ENCODE data around the gene ARID4B. TPM values are rescaled to one million over a fixed set of nuclear protein-coding genes. Genes with fewer than 3 reads are reported as not detected.
A peak's percentile ranks its signal among the peaks of the same experiment; 100 is the strongest.

The ARID4B gene
- total and polyA plus RNA-seq, 2 of the 13 experiments (the other 11 are each of a cell fraction or from before 2014, with no cell fraction given) = 9.7 to 24.6 TPM

DNA sequence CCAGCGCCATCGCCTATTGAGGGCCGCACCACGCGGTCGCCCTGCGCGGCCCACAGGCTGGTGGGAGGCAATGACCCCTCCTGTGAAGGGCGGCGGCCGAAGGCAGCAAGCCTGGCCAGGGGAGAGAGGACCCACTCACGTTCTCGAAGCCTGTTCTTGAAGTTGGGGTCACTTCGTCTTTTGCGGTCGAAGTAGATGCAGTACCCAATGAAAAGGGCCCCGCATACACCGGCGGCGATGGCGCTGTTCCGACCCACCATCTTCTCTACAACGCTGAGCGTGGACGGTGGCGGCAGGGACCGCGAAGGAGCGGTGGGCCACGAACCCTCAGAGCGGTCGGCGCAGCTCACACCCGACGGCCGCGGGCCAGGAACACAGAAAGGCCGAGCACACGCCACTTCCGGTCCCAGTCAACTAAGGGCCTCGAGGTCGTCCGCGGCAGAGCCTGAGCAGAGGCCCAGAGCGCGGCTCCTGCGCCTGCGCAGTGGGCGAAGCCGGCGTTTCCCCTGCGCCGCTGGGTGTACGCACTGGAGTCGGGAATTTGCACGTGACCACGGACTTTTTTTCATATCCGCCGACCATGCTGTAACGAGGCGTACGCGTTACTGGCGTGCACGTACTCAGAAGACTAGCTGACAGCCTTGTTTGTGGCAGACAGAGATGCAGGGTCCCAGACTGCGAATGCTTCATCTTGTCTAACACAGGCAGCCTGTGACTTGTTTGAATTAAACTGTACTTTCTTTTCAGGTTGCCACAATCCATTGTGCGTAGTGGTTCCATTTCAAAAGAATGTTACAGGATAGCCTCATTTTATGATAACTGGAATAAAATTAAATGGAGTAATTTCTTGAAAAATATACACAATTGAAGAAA is 199.3 kb downstream of the ARID4B start, which contains the start of gene TOMM20 (continued):
- TF ChIP-seq, protein P1, sequence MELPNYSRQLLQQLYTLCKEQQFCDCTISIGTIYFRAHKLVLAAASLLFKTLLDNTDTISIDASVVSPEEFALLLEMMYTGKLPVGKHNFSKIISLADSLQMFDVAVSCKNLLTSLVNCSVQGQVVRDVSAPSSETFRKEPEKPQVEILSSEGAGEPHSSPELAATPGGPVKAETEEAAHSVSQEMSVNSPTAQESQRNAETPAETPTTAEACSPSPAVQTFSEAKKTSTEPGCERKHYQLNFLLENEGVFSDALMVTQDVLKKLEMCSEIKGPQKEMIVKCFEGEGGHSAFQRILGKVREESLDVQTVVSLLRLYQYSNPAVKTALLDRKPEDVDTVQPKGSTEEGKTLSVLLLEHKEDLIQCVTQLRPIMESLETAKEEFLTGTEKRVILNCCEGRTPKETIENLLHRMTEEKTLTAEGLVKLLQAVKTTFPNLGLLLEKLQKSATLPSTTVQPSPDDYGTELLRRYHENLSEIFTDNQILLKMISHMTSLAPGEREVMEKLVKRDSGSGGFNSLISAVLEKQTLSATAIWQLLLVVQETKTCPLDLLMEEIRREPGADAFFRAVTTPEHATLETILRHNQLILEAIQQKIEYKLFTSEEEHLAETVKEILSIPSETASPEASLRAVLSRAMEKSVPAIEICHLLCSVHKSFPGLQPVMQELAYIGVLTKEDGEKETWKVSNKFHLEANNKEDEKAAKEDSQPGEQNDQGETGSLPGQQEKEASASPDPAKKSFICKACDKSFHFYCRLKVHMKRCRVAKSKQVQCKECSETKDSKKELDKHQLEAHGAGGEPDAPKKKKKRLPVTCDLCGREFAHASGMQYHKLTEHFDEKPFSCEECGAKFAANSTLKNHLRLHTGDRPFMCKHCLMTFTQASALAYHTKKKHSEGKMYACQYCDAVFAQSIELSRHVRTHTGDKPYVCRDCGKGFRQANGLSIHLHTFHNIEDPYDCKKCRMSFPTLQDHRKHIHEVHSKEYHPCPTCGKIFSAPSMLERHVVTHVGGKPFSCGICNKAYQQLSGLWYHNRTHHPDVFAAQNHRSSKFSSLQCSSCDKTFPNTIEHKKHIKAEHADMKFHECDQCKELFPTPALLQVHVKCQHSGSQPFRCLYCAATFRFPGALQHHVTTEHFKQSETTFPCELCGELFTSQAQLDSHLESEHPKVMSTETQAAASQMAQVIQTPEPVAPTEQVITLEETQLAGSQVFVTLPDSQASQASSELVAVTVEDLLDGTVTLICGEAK (IDR thresholded peaks at IDR 0.05) = 0 out of 2 replicates have a peak, but pooled peaks have one; percentile 1
- TF ChIP-seq, protein P1 (CRISPR knock-in tag; IDR thresholded peaks at IDR 0.05) = peak; percentile 90
- TF ChIP-seq ZKSCAN5 (CRISPR knock-in tag; IDR thresholded peaks at IDR 0.05) (0 out of 2 replicates have a peak, but pooled peaks have one; percentile 64), ARNT (IDR thresholded peaks at IDR 0.05) (no peak), ZFP36 (IDR thresholded peaks at IDR 0.05; ENCODE audit: borderline replicate concordance, low read depth, low read length, partially characterized antibody) (no peak), ZNF124 (CRISPR knock-in tag; IDR thresholded peaks at IDR 0.05) (no peak; the same call in none of the 2 replicates), KAT2B (IDR thresholded peaks at IDR 0.05; ENCODE audit: borderline replicate concordance, low read depth, low read length) (no peak), KMT2A (CRISPR knock-in tag; IDR thresholded peaks at IDR 0.05) (peak; percentile 97), ZNF484 (CRISPR knock-in tag; IDR thresholded peaks at IDR 0.05; ENCODE audit: borderline replicate concordance, low read depth) (no peak), ZNF34 (CRISPR knock-in tag; IDR thresholded peaks at IDR 0.05; ENCODE audit: borderline replicate concordance) (no peak), ATF1 (CRISPR knock-in tag; IDR thresholded peaks at IDR 0.05) (no peak), HOXA5 (CRISPR knock-in tag; IDR thresholded peaks at IDR 0.05) (peak; percentile 82), AKAP8 (CRISPR knock-in tag; IDR thresholded peaks at IDR 0.05) (peak; percentile 66; the same call in 1 of the 2 replicates)
- TF ChIP-seq, protein P2, sequence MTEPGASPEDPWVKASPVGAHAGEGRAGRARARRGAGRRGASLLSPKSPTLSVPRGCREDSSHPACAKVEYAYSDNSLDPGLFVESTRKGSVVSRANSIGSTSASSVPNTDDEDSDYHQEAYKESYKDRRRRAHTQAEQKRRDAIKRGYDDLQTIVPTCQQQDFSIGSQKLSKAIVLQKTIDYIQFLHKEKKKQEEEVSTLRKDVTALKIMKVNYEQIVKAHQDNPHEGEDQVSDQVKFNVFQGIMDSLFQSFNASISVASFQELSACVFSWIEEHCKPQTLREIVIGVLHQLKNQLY (CRISPR knock-in tag; IDR thresholded peaks at IDR 0.05) = peak; percentile 94
- TF ChIP-seq, protein P3, sequence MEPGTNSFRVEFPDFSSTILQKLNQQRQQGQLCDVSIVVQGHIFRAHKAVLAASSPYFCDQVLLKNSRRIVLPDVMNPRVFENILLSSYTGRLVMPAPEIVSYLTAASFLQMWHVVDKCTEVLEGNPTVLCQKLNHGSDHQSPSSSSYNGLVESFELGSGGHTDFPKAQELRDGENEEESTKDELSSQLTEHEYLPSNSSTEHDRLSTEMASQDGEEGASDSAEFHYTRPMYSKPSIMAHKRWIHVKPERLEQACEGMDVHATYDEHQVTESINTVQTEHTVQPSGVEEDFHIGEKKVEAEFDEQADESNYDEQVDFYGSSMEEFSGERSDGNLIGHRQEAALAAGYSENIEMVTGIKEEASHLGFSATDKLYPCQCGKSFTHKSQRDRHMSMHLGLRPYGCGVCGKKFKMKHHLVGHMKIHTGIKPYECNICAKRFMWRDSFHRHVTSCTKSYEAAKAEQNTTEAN (CRISPR knock-in tag; conservative IDR thresholded peaks at IDR 0.05) = peak; percentile 83; the same call in 1 of the 2 replicates
- TF ChIP-seq, protein P4, sequence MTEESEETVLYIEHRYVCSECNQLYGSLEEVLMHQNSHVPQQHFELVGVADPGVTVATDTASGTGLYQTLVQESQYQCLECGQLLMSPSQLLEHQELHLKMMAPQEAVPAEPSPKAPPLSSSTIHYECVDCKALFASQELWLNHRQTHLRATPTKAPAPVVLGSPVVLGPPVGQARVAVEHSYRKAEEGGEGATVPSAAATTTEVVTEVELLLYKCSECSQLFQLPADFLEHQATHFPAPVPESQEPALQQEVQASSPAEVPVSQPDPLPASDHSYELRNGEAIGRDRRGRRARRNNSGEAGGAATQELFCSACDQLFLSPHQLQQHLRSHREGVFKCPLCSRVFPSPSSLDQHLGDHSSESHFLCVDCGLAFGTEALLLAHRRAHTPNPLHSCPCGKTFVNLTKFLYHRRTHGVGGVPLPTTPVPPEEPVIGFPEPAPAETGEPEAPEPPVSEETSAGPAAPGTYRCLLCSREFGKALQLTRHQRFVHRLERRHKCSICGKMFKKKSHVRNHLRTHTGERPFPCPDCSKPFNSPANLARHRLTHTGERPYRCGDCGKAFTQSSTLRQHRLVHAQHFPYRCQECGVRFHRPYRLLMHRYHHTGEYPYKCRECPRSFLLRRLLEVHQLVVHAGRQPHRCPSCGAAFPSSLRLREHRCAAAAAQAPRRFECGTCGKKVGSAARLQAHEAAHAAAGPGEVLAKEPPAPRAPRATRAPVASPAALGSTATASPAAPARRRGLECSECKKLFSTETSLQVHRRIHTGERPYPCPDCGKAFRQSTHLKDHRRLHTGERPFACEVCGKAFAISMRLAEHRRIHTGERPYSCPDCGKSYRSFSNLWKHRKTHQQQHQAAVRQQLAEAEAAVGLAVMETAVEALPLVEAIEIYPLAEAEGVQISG (CRISPR knock-in tag; IDR thresholded peaks at IDR 0.05) = peak; percentile 88

Data from HepG2 (cell line).